Vagina (tissue), 2 donors: ENCODE results near the gene PAGE4.

Source experiments
- POLR2A ChIP-seq, 2 donors: fragments of 450-650 bp; IDR thresholded peaks; one replicate each; pipeline ENCODE4 v1.6.1; 2017; ENCODE audit warnings: antibody characterized with exemption in 2 of 2, mild to moderate bottlenecking in 2 of 2, moderate library complexity in 2 of 2
- POLR2AphosphoS5 ChIP-seq, 2 donors: sonication (generic); formaldehyde crosslinking; IDR thresholded peaks; one replicate each; pipeline ENCODE4 v1.9.0; 2017; ENCODE audit warnings: antibody characterized with exemption in 2 of 2, mild to moderate bottlenecking in 2 of 2, low read depth in 1 of 2; ENCODE audit not compliant: insufficient read depth in 1 of 2
- TF ChIP-seq, protein P1 (sequence below), 3 experiments: fragments of 450-650 bp in 2 of 3; fragments of 200-600 bp in 1 of 3; sonication (generic) in 1 of 3; IDR thresholded peaks; one replicate each; pipeline ENCODE4 v1.5.1; 2017 to 2019; ENCODE audit warnings: antibody characterized with exemption in 3 of 3, mild to moderate bottlenecking in 2 of 3, moderate library complexity in 2 of 3

GRCh38 chrX:49877397-49878101 lies 48.4 kb downstream of the PAGE4 start:
- TF ChIP-seq, protein P1, sequence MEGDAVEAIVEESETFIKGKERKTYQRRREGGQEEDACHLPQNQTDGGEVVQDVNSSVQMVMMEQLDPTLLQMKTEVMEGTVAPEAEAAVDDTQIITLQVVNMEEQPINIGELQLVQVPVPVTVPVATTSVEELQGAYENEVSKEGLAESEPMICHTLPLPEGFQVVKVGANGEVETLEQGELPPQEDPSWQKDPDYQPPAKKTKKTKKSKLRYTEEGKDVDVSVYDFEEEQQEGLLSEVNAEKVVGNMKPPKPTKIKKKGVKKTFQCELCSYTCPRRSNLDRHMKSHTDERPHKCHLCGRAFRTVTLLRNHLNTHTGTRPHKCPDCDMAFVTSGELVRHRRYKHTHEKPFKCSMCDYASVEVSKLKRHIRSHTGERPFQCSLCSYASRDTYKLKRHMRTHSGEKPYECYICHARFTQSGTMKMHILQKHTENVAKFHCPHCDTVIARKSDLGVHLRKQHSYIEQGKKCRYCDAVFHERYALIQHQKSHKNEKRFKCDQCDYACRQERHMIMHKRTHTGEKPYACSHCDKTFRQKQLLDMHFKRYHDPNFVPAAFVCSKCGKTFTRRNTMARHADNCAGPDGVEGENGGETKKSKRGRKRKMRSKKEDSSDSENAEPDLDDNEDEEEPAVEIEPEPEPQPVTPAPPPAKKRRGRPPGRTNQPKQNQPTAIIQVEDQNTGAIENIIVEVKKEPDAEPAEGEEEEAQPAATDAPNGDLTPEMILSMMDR (IDR thresholded peaks at IDR 0.05): no peak
- TF ChIP-seq POLR2A (IDR thresholded peaks at IDR 0.05): no peak
- TF ChIP-seq POLR2AphosphoS5 (IDR thresholded peaks at IDR 0.05; ENCODE audit: insufficient read depth in 1 of 2, low read depth in 1 of 2): no peak
